GM18502 (cell line): Measurements from ENCODE around the gene MLC1.

ENCODE experiments used
- ATAC-seq: cut with Tn5 transposase; IDR thresholded peaks from one replicate; pipeline ENCODE4 v1.9.1; 2021; ENCODE audit warnings: mild to moderate bottlenecking; ENCODE audit not compliant: unreplicated experiment, poor library complexity

The MLC1 gene

DNA sequence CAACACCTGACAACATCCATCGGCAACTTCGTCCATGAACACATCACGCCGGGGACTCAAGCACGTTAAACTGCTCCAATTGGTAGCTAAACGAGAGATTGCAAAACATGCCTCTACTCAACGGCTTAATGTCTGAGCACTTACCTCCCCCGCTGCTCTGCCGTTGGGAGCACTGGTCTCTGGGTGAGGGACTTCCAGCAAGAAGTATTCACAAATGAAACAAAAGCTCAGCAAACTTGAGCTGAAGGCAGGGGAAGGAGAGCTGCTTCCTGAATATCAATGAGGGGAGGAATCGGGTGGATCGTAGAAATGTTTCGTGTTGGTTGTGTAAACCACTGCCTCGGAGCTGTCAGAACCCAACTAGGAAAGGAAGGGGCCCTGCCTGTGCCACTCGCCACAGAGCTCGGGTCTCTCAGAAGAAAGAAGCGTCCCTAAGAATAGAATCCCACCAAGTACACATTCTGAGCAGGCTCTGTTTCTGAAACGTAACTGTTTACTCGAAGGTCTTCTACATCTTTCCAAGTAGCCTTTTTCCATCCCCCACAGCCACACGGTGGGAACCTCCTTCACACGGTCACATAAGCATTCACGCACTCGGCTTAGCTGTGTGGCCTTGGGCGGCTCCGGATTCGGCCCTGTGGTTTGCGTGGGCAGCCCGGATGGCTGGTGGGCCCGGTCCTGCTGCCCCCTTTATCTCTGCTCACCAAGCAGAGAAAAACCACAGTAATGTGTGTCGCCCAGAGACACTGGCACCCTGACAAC is at the start of gene MLC1:
Gene MLC1 (minus strand): TSS at position 216 of the 762 bp plus-strand sequence. CDS start 524 bp downstream, outside the sequence.
- ATAC-seq: no peak

DNA sequence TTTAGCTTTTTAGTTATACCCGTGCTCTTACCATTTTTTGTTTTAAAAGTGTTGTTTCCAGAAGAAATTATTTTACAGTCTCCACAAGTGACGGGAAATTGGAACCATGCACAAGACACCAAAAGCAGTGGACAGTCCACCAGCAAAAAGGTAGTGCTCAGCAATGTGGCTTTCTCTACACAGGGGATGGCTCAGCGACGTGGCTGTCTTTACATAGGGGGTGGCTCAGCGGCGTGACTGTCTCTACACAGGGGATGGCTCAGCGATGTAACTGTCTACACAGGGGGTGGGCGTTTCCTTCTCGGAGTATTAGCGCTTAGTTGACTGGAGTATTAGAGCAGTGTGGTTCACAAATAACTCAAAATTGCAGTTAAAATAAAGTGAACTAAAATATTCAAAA is 49.3 kb upstream of the MLC1 start:
- no peak for ATAC-seq

DNA sequence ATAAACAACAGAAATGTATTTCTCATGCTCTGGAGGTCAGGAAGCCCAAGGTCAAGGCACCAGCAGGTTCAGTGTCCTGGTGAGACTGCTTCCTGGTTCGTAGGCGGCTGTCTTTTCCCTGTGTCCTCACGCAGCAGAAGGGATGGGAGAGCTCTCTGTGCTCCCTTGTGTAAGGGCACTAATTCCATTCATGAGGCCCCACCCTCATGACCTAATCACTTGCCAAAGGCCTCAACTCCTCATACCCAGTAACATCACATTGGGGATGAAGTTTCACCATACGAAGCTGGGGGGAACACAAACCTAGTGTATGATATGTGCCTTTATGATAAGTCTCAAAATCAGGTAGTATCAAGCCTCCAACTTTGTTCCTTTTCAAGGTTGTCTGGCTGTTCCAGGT is 46.7 kb upstream of the MLC1 start:
- no peak for ATAC-seq

DNA sequence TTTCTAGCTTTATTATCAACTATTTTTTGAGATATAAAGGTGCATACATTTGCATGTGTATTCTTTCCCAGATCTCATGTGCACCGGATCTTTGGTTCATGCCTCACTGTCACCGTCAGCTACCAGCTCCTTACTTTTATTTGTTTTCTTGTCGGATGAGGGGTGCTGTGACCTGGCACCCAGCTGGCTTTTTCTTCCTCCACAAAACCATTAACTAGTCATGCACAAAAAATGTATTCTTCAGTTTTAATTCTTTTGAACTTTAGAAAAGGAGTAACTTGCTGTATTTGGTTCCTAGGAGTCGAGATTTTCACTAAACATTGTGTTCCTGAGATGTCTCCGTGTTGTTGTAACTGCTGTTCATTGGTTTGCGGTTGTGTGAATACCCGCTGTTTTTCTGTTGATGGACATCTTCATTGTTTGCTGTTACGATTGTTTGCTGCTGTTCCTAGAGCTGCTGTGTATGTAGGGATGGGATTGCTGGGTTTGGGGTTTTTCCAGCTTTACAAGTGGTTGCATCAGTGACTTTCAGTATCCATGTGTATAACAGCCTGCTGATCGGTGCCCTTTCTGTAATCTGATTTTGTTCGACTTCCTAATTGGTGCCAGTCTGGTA is 44.0 kb upstream of the MLC1 start:
- ATAC-seq: no peak

DNA sequence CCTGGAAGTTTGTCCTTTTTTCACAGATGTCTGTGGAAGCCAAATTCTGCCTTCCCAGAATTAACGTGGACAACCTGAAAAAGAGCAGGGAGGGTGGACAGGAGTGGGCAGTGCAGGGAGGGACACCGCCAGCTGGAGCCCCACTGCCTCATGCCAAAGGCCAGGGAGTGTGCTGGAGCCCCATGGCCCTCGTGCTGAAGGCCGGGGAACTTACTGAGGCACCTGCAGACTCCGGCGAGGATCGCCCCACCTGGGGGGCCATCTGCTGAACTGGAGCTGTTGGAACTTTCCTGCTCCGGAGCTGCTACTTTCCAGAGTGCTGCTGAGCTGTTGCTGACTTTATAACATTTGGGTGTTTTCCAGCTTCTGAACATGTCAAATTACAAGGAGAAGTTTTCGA is 39.8 kb upstream of the MLC1 start:
- no peak for ATAC-seq

DNA sequence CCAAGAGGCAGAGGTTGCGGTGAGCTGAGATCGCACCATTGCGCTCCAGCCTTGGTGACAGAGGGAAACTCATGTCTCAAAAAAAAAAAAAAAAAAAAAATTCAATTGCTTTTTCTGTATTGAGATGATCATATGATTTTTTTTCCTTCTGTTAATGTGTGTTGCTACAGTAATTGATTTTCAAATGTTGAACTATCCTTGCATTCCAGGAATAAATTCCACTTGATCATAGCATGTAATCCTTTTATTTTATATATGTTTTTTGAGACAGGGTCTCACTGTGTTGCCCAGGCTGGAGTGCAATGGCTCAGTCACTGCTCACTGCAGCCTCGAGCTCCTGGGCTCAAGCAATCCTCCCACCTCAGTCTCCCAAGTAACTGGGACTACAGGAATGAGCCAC is 37.9 kb upstream of the MLC1 start:
- no peak for ATAC-seq

DNA sequence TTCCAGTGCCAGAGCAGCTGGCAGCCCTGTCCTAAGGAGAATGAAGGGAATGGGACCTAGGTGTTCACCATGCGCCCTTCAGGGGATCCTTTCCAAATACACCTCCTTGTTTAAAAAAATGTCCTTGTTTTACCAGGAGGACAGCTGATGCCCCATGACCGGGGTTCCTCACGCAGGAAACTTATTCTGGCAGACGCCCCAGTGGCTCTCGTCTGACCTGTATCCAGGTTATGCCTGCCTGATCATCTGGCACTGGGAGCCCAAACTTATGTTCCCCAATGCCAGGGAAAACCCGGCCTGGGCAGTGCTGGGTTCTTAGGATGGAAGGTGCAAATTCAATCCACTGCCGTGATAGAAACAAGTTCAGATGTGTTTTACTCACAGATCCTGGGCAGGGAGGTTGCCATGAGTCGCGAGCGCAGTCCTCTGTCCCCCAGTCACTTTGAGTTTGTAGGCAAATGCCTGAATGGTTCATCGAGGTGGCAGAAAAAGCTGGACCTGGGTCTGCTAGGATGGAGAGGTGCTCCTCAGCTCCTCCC is 36.0 kb upstream of the MLC1 start:
- no peak for ATAC-seq

DNA sequence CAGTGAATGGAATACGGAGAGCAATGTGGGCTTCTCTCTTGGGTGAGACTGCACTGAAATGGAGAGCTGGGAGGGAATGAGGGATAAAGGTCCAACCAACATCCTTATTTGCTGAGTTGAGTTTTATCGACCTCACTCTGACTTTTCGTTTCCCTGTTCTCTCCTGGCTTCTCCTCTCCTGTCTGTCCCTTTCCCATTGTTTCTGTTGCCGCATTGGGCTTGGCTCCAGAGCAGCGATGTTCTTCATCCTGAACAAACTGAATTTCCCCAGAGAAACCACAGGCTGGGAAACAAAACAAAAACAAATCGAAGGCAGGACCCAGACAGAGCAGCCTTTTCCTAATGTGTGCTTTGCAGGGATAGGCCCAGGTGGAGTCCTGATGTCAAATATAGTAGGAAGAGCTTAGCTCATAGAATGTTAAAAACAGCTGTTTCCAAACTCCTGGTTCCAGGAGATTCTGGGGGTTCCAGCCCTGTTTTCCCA is 34.6 kb upstream of the MLC1 start:
- ATAC-seq: no peak

DNA sequence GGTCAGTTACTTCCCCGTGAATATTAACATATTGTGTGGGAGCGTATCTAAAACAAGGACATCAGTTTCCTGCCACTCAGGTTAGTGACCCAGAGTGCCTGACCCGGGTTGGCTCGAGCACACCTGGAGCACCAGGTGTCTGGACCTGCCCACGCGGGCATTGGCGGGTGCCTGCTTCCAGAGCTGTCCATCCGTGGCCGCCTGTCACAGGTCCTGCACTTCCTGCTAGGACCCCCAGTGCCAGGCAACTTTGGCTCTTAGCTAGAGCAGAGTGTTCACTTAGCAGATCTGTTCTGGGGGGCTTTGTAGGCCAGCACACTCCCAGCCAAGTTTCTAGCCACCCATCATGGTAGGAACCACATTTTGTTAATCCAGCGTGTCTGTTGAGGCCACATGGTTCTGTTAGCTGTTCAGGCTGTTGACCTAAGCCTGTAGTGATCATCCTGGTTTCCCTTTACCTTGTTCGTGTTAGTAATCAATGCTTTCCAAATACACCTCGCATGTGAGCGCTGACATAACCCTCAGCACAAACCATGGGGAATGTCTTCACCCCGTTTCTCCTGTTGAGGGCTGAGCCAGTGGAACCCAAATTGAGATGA is 34.0 kb upstream of the MLC1 start:
- ATAC-seq: no peak

DNA sequence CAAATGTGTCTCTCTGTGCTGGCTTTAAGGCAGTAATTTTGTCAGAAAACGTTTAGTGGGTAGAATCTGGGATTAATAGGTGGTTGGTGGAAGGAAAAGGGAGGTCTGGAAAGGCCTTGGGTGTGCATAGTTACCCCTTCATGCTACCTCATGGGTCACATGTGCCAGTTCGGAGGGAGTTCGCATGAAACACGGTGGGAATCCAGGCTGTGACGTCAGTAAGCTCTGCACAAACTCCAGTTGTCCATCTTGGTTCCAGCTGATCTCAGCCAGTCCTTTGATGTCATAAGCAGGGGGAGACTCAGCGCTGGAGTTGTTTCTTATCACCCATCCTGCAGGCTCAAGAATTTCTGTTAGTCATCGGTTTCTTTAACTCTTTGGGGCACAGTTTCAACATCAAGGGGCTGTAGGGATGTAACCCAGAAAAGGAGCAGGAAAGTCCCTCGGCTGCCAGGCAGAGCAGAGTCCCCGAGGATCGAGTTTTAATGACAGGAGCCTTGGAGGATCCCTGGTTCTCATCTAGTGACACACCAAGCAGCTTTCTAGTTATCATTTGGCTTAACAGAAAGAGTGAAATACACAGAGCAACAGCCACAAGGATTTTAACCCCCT is 33.4 kb upstream of the MLC1 start:
- no peak for ATAC-seq

DNA sequence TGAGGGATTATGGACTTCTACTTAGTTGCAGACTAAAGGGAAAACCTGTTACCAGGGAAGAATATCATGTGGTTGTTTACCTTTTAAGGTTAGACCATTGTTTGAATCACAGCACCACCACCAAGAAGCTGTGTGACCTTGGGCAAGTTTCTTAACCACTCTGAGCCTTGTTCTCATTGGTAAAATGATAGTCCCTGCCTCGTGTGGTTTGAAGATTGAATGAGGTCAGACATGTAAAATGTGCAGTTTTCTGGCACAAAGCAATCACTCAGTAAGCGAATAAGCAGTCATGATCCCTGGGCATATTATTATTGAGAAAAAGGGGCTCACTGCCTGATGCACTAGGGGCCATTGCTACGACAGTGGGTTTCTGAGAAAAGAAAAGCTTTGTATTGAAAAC is 32.9 kb upstream of the MLC1 start:
- no peak for ATAC-seq

DNA sequence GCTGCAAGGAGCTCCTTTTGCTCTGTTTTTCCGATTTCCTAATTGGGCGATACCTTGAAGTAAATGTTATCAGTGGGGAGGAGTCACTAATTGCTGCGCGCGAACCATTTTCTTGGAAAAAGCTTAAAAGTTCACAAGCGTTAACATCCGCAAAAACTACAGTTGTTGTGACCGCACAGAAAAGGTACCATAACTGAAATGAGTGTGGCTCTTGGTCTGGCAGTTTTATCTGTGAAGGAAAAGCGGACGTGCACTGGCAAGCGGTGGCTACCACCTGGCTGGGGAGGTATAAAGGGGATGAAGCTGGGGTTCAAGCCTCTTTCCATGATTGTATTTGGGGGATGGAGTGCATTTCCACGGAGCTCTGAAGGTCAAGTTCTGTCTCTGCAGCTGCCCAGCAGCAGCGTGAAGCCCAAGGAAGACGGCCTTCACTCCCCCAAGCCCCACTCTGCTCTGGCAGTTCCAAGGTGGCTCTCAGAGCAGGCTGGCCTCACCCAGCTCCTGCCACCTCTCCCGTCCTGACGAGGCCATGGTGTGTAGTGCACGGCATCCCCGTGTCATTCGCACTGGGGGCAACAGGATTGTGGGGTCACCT is 32.0 kb upstream of the MLC1 start:
- ATAC-seq: no peak

DNA sequence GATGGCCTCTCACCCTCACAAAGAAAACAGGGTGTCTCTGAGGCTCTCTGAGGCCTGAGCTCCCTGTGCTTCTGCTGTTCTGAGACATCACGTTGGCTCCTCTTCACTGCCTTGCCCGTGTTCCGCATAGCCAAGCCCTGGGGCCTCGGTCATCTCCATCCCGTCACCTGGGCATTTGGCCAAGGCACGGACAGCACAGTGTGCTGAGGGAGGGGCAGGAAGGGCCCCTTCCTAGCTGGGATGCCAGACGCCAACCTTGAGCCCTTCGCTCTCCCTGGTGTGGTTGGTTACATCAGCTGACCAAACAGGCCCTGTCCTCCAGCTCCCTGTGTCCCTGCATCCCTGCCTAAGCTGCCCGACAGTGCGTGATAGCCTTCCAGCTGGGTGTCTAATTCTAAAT is 30.5 kb upstream of the MLC1 start:
- ATAC-seq: no peak

DNA sequence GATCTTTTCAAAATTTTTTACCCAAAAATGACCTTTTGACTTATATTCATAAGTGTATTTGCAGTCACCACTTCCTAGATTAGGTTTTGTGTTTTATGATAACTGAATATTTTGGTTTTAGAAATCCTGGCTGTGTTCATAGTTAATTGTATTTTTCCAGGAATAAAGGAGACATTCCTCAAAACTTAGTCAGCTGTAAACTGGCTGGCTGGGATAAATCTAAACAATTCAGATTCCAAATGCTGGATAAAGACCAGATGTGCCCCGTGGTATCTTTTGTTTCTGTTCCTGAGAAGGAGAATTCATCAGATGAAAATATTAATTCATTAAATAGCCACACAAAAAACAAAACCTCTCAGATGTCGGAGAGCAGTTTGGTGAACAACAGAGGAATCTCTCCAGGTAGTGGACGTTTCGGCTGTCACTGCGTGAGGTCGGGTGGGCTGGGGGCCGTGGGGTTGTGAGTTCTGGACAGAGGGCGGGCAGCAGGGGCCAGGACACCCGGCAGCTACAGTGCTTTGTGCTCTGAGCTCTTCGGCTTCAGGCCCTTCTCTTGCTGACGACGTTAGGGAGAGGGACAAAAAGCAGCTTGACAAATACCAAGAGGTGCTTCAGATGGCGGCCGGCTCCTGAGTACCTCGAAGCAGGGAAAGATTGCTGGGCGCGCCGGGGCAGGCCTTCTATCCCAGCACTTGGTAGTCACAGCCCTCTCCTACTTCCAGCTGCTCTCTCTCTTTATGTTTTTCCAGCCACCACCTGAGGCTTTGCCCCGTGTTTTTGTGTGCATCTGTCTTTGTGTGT is 29.2 kb upstream of the MLC1 start:
- no peak for ATAC-seq

DNA sequence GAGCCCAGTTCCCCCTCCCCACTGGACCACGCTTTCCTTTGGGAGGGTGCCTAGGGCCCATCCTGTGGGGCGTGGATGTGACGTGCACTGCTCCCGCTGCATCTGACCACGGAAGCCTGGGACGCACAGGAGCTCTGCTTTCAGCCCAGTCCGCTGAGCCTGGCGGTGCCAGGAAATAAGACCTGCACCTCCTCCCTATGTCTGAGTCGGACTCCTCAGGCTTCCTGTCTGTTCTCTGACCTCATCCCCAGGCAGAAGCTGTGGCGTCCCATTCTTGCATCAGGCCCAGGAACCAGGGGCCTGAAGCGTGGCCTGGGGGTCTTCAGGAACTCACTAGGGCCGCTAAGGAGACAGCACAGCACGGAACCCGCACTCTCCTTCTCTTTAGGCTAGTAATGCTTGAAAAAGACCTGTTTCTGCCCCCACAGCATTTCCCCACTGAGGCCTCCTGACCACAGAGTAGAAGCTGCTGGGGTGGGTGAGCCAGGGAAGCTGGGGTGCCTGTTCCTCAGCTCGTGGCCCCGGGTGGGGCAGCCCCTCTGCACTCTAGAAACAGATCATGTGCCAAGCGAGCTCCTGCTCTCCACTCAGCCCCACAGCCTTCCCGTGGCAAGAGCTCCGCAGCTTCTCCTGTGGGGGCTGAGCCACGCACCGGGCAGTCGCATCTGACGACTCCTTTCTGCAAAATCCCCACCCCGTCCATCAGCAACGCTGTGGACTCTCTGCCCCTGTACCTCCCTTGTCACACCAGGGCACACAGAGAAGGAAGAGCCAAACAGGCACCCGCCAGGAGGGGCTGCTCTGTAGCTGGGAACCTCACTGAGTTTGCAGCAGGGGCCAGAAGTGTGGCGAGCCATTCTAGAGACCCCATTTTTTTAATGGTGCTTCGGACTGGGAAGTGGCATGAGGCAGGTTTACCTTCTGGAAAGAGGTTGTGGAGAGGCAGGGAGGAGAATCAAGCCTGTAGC is 27.2 kb upstream of the MLC1 start:
- no peak for ATAC-seq

DNA sequence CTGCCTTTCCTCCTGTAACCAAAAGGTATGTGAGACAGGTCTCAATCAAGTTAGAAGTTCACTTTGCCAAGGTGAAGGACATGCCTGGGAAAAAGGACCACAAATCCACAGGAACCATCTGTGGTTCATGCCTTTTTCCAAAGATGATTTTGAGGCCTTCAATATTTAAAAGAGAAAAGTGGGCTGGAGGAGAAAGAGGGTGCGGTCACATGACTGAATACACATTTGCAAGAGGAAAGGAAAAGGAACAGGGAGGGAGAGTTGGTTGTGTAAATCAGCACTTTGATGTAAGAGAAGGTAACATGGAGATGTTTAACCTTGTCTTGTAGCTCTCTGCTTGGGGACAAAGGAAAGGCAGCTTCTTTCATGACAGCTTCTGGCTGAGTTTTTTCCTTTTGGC is 25.8 kb upstream of the MLC1 start:
- ATAC-seq: no peak

DNA sequence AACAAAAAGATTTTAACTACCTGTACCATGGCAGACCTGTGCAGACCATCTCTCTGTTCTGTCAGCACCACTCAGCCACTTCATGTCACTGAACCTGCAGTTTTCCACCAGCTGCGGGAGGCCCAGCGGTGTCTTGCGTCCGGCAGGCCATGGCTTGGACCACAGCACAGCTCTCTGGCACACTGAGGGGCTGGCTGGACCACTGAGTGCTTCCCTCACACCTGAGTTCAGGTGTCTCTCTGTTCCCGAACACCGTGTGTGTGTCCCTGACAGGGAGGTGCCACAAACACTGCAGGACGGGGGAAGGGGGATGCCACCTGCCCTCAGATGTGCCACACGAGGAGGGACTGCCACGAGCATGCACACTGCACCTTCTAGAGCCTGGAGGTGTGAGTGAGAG is 22.3 kb upstream of the MLC1 start:
- no peak for ATAC-seq

DNA sequence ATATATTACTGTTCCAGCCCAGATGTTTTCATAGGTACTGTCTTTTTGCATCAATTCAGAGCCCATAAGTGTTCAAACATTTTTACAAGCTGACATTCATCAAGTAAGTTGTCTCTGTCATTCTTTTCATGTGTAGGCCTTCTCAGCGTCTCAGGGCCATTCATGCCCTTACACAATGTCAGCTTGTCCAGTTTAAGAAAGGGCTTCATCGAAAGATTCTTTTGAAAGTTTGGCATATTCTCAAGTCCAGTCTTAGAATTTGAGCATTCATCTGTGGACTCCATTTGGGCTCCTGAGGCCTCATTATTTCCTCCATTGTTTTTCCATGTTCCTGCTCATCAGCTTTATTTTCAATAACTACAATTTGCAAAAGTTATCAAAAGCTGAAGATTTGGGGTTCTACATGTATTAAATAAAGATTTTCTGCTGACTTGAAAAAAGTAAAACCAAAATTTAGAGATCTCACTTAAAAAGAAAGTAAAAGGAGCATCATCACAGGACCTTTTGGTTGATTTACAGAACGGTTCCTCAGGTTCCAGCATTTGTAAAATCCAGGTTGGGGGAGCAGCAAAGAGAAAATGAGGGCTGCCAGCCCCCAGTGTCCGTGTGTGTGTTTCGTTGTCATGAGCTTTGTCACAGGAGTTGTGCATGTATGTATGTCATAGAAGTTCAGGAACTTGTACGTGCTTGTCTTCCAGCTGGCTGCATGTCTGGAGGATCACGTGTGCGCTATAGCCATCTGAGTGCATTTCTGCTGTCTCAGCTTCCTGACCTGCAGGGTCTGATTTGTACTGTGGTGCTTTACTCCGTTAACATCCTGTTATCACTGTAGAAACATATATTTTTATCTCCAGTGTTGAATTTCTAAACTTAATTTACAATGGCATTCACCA is 20.2 kb upstream of the MLC1 start:
- no peak for ATAC-seq
